ENCODE measurements around the gene CREB5. TPM values are rescaled to one million over a fixed set of nuclear protein-coding genes. Genes with fewer than 3 reads are reported as not detected.

CREB5 gene
- total RNA-seq, 1 experiment from 2014 or later, result 1.3 TPM

DNA sequence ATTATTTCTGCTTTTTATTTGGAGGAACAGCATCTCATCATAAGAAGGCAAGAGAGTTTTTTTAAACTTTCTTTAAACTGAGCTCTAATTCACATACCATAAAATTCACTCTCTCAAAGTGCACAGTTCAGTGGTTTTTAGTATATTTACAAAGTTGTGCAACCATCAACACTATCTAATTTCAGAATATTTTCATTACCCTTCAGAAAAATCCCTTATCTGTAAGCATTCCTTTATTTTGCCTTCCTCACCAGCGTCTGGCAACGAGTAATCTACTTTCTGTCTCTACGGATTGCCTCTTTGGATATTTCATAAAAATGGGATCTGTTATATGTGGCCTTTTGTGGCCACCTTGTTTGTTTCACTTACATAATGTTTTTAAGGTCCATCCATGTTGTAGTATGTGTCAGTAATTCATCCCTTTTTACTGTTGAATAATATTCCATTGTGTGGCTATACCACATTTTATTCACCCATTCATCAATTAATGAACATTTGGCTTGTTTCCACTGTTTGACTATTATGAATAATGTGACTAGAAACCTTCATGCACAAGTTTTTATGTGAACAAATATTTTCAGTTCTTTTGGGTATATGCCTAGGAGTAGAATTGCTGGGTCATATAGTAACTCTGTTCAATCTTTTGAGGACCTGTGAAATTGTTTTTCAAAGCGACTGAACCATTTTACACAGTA, 364.3 kb downstream of the CREB5 start (continued):
- TF ChIP-seq, protein P1, sequence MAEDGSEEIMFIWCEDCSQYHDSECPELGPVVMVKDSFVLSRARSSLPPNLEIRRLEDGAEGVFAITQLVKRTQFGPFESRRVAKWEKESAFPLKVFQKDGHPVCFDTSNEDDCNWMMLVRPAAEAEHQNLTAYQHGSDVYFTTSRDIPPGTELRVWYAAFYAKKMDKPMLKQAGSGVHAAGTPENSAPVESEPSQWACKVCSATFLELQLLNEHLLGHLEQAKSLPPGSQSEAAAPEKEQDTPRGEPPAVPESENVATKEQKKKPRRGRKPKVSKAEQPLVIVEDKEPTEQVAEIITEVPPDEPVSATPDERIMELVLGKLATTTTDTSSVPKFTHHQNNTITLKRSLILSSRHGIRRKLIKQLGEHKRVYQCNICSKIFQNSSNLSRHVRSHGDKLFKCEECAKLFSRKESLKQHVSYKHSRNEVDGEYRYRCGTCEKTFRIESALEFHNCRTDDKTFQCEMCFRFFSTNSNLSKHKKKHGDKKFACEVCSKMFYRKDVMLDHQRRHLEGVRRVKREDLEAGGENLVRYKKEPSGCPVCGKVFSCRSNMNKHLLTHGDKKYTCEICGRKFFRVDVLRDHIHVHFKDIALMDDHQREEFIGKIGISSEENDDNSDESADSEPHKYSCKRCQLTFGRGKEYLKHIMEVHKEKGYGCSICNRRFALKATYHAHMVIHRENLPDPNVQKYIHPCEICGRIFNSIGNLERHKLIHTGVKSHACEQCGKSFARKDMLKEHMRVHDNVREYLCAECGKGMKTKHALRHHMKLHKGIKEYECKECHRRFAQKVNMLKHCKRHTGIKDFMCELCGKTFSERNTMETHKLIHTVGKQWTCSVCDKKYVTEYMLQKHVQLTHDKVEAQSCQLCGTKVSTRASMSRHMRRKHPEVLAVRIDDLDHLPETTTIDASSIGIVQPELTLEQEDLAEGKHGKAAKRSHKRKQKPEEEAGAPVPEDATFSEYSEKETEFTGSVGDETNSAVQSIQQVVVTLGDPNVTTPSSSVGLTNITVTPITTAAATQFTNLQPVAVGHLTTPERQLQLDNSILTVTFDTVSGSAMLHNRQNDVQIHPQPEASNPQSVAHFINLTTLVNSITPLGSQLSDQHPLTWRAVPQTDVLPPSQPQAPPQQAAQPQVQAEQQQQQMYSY (CRISPR knock-in tag; IDR thresholded peaks at IDR 0.05), result no peak
- TF ChIP-seq RORB (CRISPR knock-in tag; IDR thresholded peaks at IDR 0.05), result no peak
- TF ChIP-seq, protein P2, sequence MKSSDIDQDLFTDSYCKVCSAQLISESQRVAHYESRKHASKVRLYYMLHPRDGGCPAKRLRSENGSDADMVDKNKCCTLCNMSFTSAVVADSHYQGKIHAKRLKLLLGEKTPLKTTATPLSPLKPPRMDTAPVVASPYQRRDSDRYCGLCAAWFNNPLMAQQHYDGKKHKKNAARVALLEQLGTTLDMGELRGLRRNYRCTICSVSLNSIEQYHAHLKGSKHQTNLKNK (CRISPR knock-in tag; IDR thresholded peaks at IDR 0.05), result no peak

GRCh38 chr7:28778786-28779185, 366.5 kb downstream of the CREB5 start:
- H3K27ac Mint-ChIP-seq, result no peak overlapping the region
- H3K4me1 Mint-ChIP-seq, result no peaks in the 10 kb centered on the region
- H3K27me3 Mint-ChIP-seq (ENCODE audit: low read depth), result no peaks in the 10 kb centered on the region
- H3K36me3 Mint-ChIP-seq, result no peaks in the 10 kb centered on the region
- ChIA-PET POLR2A (no interaction called here), CTCF (no interaction called here)
- ATAC-seq (no peak), DNase-seq (ENCODE audit: low spot score) (no peak)
- no peak overlapping the region for H3K4me3 Mint-ChIP-seq
- H3K9me3 Mint-ChIP-seq, result peaks cover 7% of the 10 kb centered on the region
- TF ChIP-seq SOX15 (CRISPR knock-in tag; IDR thresholded peaks at IDR 0.05) (no peak), FOXK1 (CRISPR knock-in tag; IDR thresholded peaks at IDR 0.05) (no peak), ZBTB21 (CRISPR knock-in tag; IDR thresholded peaks at IDR 0.05; ENCODE audit: borderline replicate concordance) (no peak), ZNF232 (CRISPR knock-in tag; IDR thresholded peaks at IDR 0.05) (no peak), ESRRA (CRISPR knock-in tag; IDR thresholded peaks at IDR 0.05; ENCODE audit: borderline replicate concordance) (no peak), OVOL2 (CRISPR knock-in tag; IDR thresholded peaks at IDR 0.05; ENCODE audit: borderline replicate concordance) (no peak), ELF4 (CRISPR knock-in tag; IDR thresholded peaks at IDR 0.05; ENCODE audit: low read depth) (no peak), ARID4B (CRISPR knock-in tag; IDR thresholded peaks at IDR 0.05; ENCODE audit: borderline replicate concordance) (no peak), FOXP1 (CRISPR knock-in tag; IDR thresholded peaks at IDR 0.05; ENCODE audit: borderline replicate concordance) (no peak), ZNF121 (CRISPR knock-in tag; IDR thresholded peaks at IDR 0.05) (no peak), ZNF219 (CRISPR knock-in tag; IDR thresholded peaks at IDR 0.05; ENCODE audit: borderline replicate concordance) (no peak), NR2C2 (CRISPR knock-in tag; IDR thresholded peaks at IDR 0.05) (no peak), SMAD3 (CRISPR knock-in tag; IDR thresholded peaks at IDR 0.05; ENCODE audit: borderline replicate concordance) (no peak), STAT6 (CRISPR knock-in tag; conservative IDR thresholded peaks at IDR 0.05; ENCODE audit: low read depth) (no peak), ZNF425 (CRISPR knock-in tag; conservative IDR thresholded peaks at IDR 0.05) (no peak)
- TF ChIP-seq, protein P3, sequence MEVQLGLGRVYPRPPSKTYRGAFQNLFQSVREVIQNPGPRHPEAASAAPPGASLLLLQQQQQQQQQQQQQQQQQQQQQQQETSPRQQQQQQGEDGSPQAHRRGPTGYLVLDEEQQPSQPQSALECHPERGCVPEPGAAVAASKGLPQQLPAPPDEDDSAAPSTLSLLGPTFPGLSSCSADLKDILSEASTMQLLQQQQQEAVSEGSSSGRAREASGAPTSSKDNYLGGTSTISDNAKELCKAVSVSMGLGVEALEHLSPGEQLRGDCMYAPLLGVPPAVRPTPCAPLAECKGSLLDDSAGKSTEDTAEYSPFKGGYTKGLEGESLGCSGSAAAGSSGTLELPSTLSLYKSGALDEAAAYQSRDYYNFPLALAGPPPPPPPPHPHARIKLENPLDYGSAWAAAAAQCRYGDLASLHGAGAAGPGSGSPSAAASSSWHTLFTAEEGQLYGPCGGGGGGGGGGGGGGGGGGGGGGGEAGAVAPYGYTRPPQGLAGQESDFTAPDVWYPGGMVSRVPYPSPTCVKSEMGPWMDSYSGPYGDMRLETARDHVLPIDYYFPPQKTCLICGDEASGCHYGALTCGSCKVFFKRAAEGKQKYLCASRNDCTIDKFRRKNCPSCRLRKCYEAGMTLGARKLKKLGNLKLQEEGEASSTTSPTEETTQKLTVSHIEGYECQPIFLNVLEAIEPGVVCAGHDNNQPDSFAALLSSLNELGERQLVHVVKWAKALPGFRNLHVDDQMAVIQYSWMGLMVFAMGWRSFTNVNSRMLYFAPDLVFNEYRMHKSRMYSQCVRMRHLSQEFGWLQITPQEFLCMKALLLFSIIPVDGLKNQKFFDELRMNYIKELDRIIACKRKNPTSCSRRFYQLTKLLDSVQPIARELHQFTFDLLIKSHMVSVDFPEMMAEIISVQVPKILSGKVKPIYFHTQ (CRISPR knock-in tag; IDR thresholded peaks at IDR 0.05), result no peak
